Hepatocyte (in vitro differentiated cells): Measurements from ENCODE around the gene OLFML1.

Source experiments
- EZH2 ChIP-seq: fragments of 200-600 bp; sonication (generic); IDR thresholded peaks from 2 replicates; pipeline ENCODE4 v1.6.1; 2016; ENCODE audit warnings: antibody characterized with exemption, mild to moderate bottlenecking, borderline replicate concordance
- EZH2phosphoT487 ChIP-seq: fragments of 200-600 bp; sonication (generic); IDR thresholded peaks from one replicate; pipeline ENCODE4 v1.6.1; 2018; ENCODE audit warnings: antibody characterized with exemption, mild to moderate bottlenecking, low read depth, moderate library complexity; ENCODE audit not compliant: unreplicated experiment, severe bottlenecking
- TF ChIP-seq, protein P1 (sequence below): fragments of 200-600 bp; sonication (generic); IDR thresholded peaks from 2 replicates; pipeline ENCODE4 v1.5.1; 2016; ENCODE audit warnings: antibody characterized with exemption, mild to moderate bottlenecking; ENCODE audit not compliant: poor library complexity

DNA sequence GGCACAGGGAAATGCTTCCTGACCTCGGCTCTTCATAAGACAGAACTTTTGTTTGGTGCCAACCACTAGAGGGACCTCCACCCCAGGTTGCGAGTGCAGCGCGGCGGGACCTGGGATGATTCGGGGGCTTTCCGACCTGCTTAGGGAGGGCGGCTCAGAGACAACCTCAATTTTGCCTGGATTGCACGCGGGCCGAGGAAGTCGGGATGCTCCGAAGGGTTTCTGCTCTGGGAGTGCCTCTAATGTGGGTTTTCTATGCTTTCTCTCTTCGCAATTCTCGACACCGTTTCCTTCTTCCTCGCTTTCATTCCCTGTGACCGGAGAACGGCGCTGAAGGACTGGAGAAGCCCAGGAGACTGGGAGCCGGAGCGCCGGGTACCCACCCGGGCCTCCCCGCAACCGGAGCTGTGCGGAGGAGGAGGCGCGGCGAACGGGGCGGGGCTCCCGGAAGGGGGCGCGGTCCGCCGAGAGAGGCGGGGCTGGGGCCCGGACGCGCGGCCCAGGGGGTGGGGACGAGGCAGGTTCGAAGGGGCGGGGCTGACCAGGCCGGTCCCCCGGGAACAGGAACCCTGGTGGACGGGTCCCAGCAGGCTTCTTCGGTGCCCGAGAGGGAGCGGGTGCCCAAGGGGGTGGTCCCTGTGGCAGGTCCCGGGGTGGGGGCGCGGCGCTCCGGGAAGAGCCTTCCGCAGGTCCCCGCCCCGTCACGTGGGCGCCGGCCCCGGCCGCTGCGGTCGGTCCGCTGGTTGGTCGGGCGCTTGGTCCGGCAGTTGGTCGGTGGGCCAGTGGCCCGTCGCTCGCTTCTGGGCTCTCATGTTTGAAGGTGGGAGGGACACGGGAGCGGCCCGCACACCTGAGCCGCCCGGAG lies 28.2 kb downstream of the OLFML1 start, which contains the start of gene PPFIBP2:
- no peak for TF ChIP-seq EZH2
- TF ChIP-seq, protein P1, sequence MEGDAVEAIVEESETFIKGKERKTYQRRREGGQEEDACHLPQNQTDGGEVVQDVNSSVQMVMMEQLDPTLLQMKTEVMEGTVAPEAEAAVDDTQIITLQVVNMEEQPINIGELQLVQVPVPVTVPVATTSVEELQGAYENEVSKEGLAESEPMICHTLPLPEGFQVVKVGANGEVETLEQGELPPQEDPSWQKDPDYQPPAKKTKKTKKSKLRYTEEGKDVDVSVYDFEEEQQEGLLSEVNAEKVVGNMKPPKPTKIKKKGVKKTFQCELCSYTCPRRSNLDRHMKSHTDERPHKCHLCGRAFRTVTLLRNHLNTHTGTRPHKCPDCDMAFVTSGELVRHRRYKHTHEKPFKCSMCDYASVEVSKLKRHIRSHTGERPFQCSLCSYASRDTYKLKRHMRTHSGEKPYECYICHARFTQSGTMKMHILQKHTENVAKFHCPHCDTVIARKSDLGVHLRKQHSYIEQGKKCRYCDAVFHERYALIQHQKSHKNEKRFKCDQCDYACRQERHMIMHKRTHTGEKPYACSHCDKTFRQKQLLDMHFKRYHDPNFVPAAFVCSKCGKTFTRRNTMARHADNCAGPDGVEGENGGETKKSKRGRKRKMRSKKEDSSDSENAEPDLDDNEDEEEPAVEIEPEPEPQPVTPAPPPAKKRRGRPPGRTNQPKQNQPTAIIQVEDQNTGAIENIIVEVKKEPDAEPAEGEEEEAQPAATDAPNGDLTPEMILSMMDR, result peak; percentile 76
- no peak for TF ChIP-seq EZH2phosphoT487
